GM12892 (cell line): ENCODE measurements around the gene SLC6A2.

ENCODE experiments used
- POLR2A ChIP-seq: IDR thresholded peaks from 2 replicates; pipeline ENCODE4 v1.6.1; 2011; ENCODE audit warnings: low read depth, low read length, control low read depth
- TAF1 ChIP-seq: IDR thresholded peaks from 2 replicates; pipeline ENCODE4 v1.6.1; 2011; ENCODE audit warnings: low read depth, mild to moderate bottlenecking, control low read depth, low read length, borderline replicate concordance

- TF ChIP-seq TAF1 (no peak), POLR2A (no peak)
Observed at GRCh38 chr16:55685973-55686372, 30.2 kb downstream of the SLC6A2 start.
